ENCODE data around the gene CDK15. TPM values are rescaled to one million over a fixed set of nuclear protein-coding genes. Genes with fewer than 3 reads are reported as not detected.

Gene CDK15
- polyA plus RNA-seq, 1 donor from 2014 or later: not detected

DNA sequence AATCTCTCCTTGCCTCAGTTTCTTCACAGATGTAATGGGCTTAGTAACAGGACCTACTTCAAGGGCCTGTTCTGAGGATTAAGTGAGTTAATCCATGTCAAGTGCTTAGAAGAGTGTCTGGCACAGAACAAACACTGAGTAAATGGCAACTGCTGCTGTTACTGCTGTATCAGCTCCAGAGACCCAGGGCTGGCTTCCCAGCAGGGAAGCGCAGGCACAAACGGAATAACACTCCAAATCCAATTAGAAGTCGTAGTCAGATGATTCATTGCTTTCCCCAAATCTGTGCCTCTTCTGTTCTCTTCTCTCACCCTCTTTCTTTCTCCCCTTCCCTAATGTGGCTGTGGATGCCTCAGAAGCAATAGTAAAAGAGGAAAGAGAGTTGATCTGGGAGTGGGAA lies 126.2 kb downstream of the CDK15 start:
- Mint-ChIP-seq H3K36me3 (peaks cover 3% of the 10 kb centered on the region), H3K4me3 (no peak overlapping the region), H3K27ac (no peak overlapping the region), H3K4me1 (peaks cover 0 to 1% (median 0%) of the 10 kb centered on the region in 3 donors), H3K9me3 (peaks cover 3 to 7% (median 4%) of the 10 kb centered on the region in 3 donors), H3K27me3 (peaks cover 20% of the 10 kb centered on the region)

DNA sequence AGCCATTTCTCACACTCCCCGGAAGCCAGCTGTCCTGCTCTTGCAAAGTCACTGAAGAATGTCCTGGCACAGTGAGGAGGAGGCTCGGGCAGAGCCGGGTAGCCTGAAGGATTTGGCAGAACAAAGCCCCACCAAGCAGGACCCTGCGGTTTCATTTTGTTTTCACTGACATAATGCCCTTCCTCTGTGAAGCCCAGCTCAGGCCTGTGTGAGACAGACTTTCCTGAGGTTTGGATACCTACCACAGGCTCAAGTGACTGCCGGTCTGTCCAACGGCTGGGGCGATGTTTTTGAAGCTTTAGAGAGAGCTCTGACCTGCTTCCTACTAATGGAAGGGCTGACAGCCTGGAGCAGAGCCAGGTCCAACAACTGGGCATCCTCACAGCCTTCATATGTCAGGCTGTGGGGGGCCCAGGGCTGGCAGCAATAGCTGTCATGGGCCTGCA lies 127.5 kb downstream of the CDK15 start:
- peaks cover 3 to 7% (median 4%) of the 10 kb centered on the region in 3 donors for H3K9me3 Mint-ChIP-seq
- H3K27ac Mint-ChIP-seq: no peak overlapping the region
- peaks cover 20% of the 10 kb centered on the region for H3K27me3 Mint-ChIP-seq
- H3K4me1 Mint-ChIP-seq: no peaks in the 10 kb centered on the region
- no peak overlapping the region for H3K4me3 Mint-ChIP-seq
- peaks cover 2% of the 10 kb centered on the region for H3K36me3 Mint-ChIP-seq

DNA sequence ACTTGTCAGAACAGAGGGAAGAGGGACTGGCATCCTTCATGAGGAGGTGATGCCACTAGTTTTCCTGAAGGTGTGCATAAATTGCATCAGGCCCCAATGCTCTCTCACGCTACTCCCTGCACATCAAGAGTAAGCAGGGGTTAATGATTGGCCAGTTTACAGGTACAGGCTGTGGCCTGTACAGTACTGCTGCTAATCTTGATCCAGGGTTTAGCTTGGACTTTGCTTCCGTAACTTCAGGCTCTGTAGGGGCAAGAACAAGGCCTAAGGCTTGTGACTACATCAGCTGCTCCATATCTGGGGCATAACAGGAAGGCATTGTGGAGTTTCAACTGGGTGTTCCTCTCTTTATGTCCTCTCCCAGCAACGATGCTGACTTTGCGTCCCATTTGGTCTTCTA lies 130.5 kb downstream of the CDK15 start:
- Mint-ChIP-seq H3K4me1 (no peaks in the 10 kb centered on the region), H3K27ac (no peak overlapping the region), H3K27me3 (peaks cover 12% of the 10 kb centered on the region), H3K9me3 (peaks cover 3 to 7% (median 4%) of the 10 kb centered on the region in 3 donors), H3K4me3 (no peak overlapping the region), H3K36me3 (peaks cover 2% of the 10 kb centered on the region)

DNA sequence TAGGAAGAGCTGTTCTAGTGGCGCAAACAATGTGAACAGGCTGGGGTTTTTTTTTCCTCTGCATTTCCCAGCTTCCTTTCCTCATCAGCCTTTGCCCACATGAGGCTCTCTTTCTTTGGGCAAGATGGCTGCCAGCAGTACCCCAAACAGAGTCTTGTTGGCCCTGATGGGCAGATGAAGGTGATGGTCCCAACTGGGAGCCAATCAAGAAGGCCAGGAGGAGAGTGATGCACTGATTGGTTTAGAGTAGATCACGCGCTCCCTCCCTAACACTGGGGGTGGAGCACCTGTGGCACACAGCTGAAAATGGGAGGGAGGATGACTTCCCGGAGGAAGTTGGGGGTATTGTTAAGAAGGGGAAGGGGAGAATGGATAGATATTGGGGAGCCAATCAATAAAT lies 131.0 kb downstream of the CDK15 start:
- H3K9me3 Mint-ChIP-seq: peaks cover 3 to 7% (median 4%) of the 10 kb centered on the region in 3 donors
- no peak overlapping the region for H3K4me3 Mint-ChIP-seq
- no peak overlapping the region for H3K27ac Mint-ChIP-seq
- H3K27me3 Mint-ChIP-seq: peaks cover 12% of the 10 kb centered on the region
- H3K4me1 Mint-ChIP-seq: no peaks in the 10 kb centered on the region
- peaks cover 2% of the 10 kb centered on the region for H3K36me3 Mint-ChIP-seq

DNA sequence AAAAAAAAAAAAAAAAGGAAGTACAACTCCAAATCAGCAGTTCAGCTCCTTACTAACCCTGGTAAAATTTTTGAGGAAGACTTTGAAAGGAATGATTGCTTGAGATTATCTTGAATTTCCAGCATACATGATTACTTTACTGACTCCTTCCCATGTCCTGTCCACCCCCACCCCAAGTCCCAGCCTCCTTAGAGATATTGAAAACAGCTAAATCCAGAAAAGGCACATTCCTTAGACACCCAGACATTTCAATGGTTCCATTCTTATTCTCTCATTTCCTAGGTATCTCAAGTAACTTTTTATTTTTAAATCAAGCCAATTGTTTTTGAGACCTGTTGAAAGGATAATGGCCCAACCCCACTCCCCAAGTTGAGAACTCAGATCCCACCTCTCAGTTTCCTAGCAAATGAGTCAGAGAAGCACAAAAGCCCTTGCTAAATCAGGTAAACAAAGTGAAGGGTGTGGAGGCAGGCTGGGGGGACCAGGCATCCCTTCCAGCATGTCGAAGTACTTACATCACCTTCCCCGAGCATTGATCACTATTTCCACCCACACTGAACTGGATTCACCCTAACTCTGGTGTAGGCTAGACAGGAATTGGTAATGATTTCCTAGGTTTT lies 131.9 kb downstream of the CDK15 start:
- Mint-ChIP-seq H3K4me3 (no peak overlapping the region), H3K36me3 (peaks cover 2% of the 10 kb centered on the region), H3K9me3 (peaks cover 3 to 7% (median 4%) of the 10 kb centered on the region in 3 donors), H3K4me1 (no peaks in the 10 kb centered on the region), H3K27me3 (peaks cover 12% of the 10 kb centered on the region), H3K27ac (no peak overlapping the region)

DNA sequence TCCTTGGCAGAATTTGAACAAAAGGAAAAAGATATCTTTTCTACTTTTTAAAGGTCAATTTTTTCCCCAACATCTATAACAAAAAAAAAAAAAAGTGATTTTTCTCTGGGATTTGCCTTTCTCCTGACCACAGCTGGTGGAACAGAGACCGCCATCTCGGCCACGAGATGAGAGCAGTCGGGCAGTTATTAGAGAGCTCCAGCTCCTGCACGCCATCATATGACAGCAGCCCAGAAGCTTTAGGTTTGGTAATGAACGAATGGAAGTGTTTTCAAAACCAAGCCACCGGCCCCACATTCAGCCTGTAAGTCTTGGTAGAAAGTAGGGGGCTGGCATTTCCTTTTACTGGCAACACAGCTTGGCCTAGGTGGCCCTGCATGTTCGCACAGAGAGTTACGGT lies 132.4 kb downstream of the CDK15 start:
- H3K4me3 Mint-ChIP-seq: no peak overlapping the region
- H3K4me1 Mint-ChIP-seq: no peaks in the 10 kb centered on the region
- peaks cover 3 to 7% (median 4%) of the 10 kb centered on the region in 3 donors for H3K9me3 Mint-ChIP-seq
- peaks cover 9% of the 10 kb centered on the region for H3K27me3 Mint-ChIP-seq
- peaks cover 2% of the 10 kb centered on the region for H3K36me3 Mint-ChIP-seq
- no peak overlapping the region for H3K27ac Mint-ChIP-seq

DNA sequence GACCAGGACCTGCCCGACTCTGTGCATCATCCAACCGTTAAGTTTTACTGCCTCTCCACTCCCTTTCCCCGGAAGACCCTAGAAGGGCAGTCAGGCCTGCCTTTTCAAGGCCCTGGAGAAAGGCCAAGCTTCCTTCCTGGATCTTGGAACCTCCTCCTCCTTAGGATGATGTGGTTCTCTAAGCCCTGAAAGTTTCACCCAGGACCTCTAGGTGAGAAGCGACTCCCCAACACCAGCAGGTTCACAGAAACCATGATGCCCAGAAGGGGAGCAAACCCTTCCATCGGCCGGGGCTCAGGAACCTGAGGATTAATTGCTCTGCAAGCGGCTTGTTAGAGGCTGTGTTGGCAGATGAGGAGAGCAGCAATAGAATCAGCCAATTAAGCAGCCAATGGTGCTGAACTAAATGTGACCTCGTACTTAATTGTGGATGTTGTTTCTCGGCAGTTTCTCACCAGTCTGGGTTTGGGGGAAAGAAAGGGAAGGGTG lies 133.2 kb downstream of the CDK15 start:
- peaks cover 3 to 7% (median 4%) of the 10 kb centered on the region in 3 donors for H3K9me3 Mint-ChIP-seq
- no peaks in the 10 kb centered on the region for H3K4me1 Mint-ChIP-seq
- H3K4me3 Mint-ChIP-seq: no peak overlapping the region
- peaks cover 9% of the 10 kb centered on the region for H3K27me3 Mint-ChIP-seq
- no peak overlapping the region for H3K27ac Mint-ChIP-seq
- H3K36me3 Mint-ChIP-seq: peaks cover 2% of the 10 kb centered on the region

DNA sequence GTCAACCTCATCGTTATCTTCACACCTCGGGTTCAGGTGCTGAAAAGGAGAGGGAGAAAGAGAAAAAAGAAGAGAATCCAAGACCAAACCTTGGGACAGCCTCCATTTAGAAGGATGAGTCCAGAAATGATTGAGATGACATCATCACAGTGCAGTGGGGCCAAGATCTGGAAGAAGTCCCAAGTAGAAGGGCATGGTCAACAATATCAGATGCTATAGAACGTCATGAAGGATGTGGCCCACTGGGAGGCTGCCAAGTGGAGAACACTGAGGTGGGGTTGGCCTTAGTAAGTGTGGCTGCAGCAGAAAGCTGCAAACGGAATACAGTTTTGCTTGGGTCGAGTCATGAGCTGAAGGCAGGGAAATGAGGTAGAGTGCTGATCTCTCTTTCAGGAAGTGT lies 136.2 kb downstream of the CDK15 start:
- no peaks in the 10 kb centered on the region for H3K4me1 Mint-ChIP-seq
- H3K27me3 Mint-ChIP-seq: peaks cover 5% of the 10 kb centered on the region
- H3K4me3 Mint-ChIP-seq: no peak overlapping the region
- H3K27ac Mint-ChIP-seq: no peak overlapping the region
- H3K36me3 Mint-ChIP-seq: no peaks in the 10 kb centered on the region
- no peaks in the 10 kb centered on the region for H3K9me3 Mint-ChIP-seq

Other genes starting within 250 kb of the CDK15 start
- 2.2 TPM for gene TMEM237, start 163.0 kb upstream of the CDK15 start, polyA plus RNA-seq
- not detected for gene MPP4, start 107.9 kb upstream of the CDK15 start, polyA plus RNA-seq
- gene ALS2, start 25.6 kb upstream of the CDK15 start, polyA plus RNA-seq: 4.4 TPM
- gene FZD7, start 227.3 kb downstream of the CDK15 start, polyA plus RNA-seq: 0.19 TPM

Measured in IgD-negative memory B cell (primary cell).